AG04450 (cell line): ENCODE data around the gene CNOT6. TPM values are rescaled to one million over a fixed set of nuclear protein-coding genes. Genes with fewer than 3 reads are reported as not detected.

Experiments
- CTCF ChIA-PET: fragments of 300-600, 350-600 bp; formaldehyde crosslinking; extraction: SDS; loops from one replicate; lab custom pipeline; 2022; ENCODE audit warnings: antibody characterized with exemption, inconsistent platforms; lab: Charles Lee
- POLR2A ChIA-PET: fragments of 350-600 bp; formaldehyde crosslinking; extraction: SDS; loops from one replicate; lab custom pipeline; 2021; ENCODE audit warnings: antibody characterized with exemption, inconsistent platforms; lab: Yijun Ruan, JAX
- DNase-seq: peaks from one replicate; pipeline ENCODE4 v3.0.0-alpha.2; 2011; ENCODE audit warnings: low read depth, low spot score
- H3K27ac ChIP-seq: one replicate; pipeline ENCODE4 v1.5.1; 2012; ENCODE audit warnings: low read depth, low read length, control low read depth
- H3K27me3 ChIP-seq: one replicate; pipeline ENCODE4 v1.6.0; 2012; ENCODE audit warnings: low read length; ENCODE audit not compliant: control insufficient read depth, insufficient read depth
- H3K4me3 ChIP-seq: 2 replicates; pipeline ENCODE4 v1.5.1; 2011; ENCODE audit warnings: mild to moderate bottlenecking, low read depth, low read length, control low read depth
- H3K9me3 ChIP-seq: 2 replicates; pipeline ENCODE4 v1.5.1; 2012; ENCODE audit warnings: low read length; ENCODE audit not compliant: control insufficient read depth, insufficient read depth
- polyA plus RNA-seq: library from polyadenylated mRNA; depleted of rRNA; stranded (reverse); fragments of >200 nt; gene quantifications from 2 replicates; pipeline ENCODE4 v1.2.3, GENCODE V29; 2011
- TF ChIP-seq, protein P1 (sequence below): IDR thresholded peaks from 2 replicates; pipeline ENCODE4 v1.5.1; 2011; ENCODE audit warnings: low read depth, low read length, control low read depth, inconsistent platforms

Gene CNOT6
- polyA plus RNA-seq, 1 experiment: 21.5 TPM

DNA sequence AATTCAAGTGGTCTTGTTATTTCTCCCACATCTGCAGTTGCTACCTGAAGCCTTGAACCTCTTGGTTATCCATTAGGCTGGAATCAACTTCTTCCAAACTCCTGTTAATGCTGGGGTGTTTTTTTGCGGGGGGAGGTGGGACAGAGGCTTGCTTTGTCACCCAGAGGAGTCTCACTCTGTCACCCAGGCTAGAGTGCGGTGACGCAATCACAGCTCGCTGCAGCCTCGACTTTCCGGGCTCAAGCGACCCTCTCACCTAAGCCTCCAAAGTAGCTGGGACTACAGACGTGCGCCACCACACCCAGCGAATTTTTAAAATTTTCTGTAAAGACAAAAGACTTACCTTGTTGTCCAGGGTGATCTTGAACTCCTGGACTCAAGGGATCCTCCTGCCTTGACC is 92.7 kb downstream of the CNOT6 start:
- Histone ChIP-seq H3K4me3 (no peak overlapping the region), H3K27me3 (peaks cover 19% of the 10 kb centered on the region), H3K9me3 (peaks cover 7% of the 10 kb centered on the region; the same call in 1 of the 2 replicates), H3K27ac (no peak overlapping the region)
- POLR2A ChIA-PET: no interaction called here
- DNase-seq: no peak
- TF ChIP-seq, protein P1, sequence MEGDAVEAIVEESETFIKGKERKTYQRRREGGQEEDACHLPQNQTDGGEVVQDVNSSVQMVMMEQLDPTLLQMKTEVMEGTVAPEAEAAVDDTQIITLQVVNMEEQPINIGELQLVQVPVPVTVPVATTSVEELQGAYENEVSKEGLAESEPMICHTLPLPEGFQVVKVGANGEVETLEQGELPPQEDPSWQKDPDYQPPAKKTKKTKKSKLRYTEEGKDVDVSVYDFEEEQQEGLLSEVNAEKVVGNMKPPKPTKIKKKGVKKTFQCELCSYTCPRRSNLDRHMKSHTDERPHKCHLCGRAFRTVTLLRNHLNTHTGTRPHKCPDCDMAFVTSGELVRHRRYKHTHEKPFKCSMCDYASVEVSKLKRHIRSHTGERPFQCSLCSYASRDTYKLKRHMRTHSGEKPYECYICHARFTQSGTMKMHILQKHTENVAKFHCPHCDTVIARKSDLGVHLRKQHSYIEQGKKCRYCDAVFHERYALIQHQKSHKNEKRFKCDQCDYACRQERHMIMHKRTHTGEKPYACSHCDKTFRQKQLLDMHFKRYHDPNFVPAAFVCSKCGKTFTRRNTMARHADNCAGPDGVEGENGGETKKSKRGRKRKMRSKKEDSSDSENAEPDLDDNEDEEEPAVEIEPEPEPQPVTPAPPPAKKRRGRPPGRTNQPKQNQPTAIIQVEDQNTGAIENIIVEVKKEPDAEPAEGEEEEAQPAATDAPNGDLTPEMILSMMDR: no peak
- CTCF ChIA-PET: no interaction called here

DNA sequence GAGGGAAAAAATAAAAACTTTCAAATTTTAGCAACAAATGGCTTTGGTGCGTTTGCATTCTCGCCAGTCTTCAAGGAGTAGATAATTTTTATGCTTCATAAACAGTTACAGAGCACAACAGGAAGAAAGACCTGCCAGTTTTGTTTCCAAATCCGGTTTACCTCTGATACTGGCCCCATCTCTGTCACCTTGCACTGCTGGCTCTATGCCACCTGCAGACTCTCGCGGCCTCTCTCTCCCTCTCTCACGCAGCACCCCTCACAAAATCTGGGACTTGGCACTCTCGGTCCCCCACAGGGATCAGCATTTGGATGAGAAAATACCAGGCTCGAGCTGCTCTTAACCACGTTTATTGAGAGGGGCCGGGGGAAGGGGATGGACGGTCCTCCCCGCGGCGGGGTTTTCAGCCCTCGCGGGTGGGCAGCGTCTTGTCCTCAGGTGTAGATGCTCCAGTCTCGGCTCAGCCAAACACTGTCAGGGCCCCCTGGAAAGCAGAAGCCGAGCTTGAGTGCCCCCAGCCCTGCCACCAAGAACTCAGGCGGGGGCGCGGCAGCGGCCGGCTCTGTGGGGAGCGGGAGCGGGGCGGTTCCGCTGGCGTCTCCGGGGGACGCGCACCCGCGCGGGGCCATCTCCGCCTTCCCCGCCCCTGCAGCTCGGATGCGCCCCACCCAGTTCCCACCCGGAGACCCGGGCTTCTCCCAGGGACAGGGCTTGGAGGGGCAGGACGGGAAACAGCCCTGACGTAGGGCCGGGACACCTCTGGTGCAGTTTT is 95.8 kb downstream of the CNOT6 start:
- Histone ChIP-seq H3K27me3 (peaks cover 31% of the 10 kb centered on the region), H3K27ac (no peak overlapping the region), H3K9me3 (no peaks in the 10 kb centered on the region), H3K4me3 (no peak overlapping the region)
- POLR2A ChIA-PET: no interaction called here
- TF ChIP-seq, protein P1: no peak
- CTCF ChIA-PET: interaction anchor here (0.6 kb wide), 1 partner anchor 270 kb away, joined by 6 read pairs; no protein-coding TSS in a partner anchor
- no peak for DNase-seq

DNA sequence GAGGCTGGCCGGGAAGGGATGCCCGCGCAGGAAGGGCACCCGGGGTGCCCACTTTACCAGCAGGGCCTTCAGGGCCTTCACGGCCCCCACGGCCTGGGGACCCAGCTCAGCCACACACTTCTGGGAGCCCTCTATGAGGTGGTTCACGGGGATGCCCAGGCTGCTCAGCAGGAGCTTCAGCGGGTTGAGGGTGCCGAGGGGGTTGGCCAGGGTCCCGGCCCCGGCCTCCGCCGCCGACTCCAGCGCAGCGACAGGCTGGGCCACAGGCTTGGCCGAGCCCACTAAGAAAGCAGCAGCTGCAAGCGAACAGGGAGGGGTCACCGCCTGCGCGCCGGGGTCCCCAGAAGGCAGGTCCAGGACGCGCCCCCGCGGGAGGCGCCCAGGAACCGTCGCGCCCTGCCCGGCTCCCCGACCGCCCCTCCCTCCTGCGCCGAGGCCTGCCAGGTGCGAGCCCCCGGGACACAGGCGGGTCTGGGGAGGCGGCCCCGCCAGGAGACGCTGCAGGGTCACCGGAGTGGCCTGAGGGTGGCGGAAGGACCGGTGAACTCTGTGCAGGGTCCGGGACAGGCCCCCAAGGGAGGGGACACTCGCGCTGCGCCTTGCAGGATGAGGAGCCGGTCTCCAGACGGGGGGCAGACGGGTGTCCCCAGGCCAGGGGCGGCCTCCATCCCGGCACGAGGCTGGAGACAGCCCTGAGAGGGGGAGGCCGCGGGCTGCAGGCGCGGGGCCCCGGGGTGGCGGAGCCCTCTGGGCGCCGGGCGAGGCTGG is 96.5 kb downstream of the CNOT6 start:
- ChIA-PET POLR2A (no interaction called here), CTCF (interaction anchor here (0.6 kb wide), 1 partner anchor 270 kb away, joined by 6 read pairs; no protein-coding TSS in a partner anchor)
- no peak for DNase-seq
- Histone ChIP-seq H3K27me3 (peaks cover 31% of the 10 kb centered on the region), H3K9me3 (no peaks in the 10 kb centered on the region), H3K27ac (no peak overlapping the region), H3K4me3 (no peak overlapping the region)
- TF ChIP-seq, protein P1: no peak

DNA sequence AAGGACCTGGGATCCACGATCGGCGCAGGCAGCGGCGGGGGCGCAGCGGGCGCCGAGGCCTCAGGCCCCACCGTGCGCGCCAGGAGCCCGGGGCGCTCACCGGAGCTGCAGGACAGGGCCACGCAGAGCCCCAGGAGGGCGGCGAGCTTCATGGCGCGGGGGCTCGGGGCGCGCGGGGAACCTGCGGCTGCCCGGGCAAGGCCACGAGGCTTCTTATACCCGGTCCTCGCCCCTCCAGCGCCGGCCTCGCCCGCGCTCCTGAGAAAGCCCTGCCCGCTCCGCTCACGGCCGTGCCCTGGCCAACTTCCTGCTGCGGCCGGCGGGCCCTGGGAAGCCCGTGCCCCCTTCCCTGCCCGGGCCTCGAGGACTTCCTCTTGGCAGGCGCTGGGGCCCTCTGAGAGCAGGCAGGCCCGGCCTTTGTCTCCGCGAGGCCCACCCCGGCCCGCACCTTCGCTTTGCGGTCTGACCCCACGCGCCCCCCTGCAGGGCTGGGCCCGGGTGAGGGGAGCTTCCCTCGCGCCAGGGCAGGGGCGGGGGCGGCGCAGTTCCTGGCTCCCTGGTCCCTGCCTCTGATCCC is 97.2 kb downstream of the CNOT6 start, which contains the start of gene SCGB3A1:
Gene SCGB3A1 (minus strand): TSS at position 189 of the 577 bp plus-strand sequence. CDS start 37 bp downstream, at position 152.
- DNase-seq: no peak
- TF ChIP-seq, protein P1: no peak
- no peak within 1 kb of the TSS for H3K27ac ChIP-seq
- H3K9me3 ChIP-seq: no peaks in the 10 kb centered on the region
- POLR2A ChIA-PET: no interaction called here
- peaks cover 31% of the 10 kb centered on the region for H3K27me3 ChIP-seq
- H3K4me3 ChIP-seq: no peak within 1 kb of the TSS
- CTCF ChIA-PET: no interaction called here
